Endothelial cell of umbilical vein (primary cell): ENCODE measurements around the gene MSANTD2. TPM values are rescaled to one million over a fixed set of nuclear protein-coding genes. Genes with fewer than 3 reads are reported as not detected.
A peak's percentile ranks its signal among the peaks of the same experiment; 100 is the strongest.

ENCODE experiments used
- BruUV-seq: library from RNA; stranded (reverse); fragments of 400-500 nt; replicated peaks from 2 replicates; lab custom pipeline; 2021; lab: Mats Ljungman, UMichigan
- CTCF ChIA-PET: fragments of 300-600, 350-600 bp; sonication (Branson Sonifier 250); formaldehyde crosslinking; loops from one replicate; lab custom pipeline; 2021; ENCODE audit warnings: antibody characterized with exemption, inconsistent platforms; lab: Charles Lee
- POLR2A ChIA-PET: fragments of 300-600, 350-600 bp; sonication (Branson Sonifier 250); formaldehyde crosslinking; loops from one replicate; lab custom pipeline; 2021; ENCODE audit warnings: antibody characterized with exemption, inconsistent platforms; lab: Charles Lee
- DNase-seq: peaks from one replicate; pipeline ENCODE4 v3.0.0-alpha.2; 2011; ENCODE audit warnings: low read depth, low spot score
- FAIRE-seq: peaks from 2 replicates; lab custom pipeline; 2011; peaks lifted over from hg19 to GRCh38; lab: Jason Lieb, UNC
- H2AFZ ChIP-seq: 2 replicates; pipeline ENCODE4 v1.6.0; 2012; ENCODE audit warnings: low read depth, low read length, control low read depth, inconsistent platforms
- H3K27ac ChIP-seq: 2 replicates; pipeline ENCODE4 v1.5.1; 2011; ENCODE audit warnings: low read depth, mild to moderate bottlenecking, control low read depth, low read length, moderate library complexity; ENCODE audit not compliant: insufficient read depth
- H3K27me3 ChIP-seq, 2 experiments: 2 replicates each; pipeline versions ENCODE4 v1.6.0 to v1.6.1; 2011; ENCODE audit warnings: low read length in 2 of 2, mixed read lengths in 1 of 2; ENCODE audit not compliant: control insufficient read depth in 2 of 2, insufficient read depth in 2 of 2
- H3K36me3 ChIP-seq, 2 experiments: 2 replicates in 1 of 2; 3 replicates in 1 of 2; pipeline ENCODE4 v1.5.1; 2011; ENCODE audit warnings: low read length in 2 of 2, mild to moderate bottlenecking in 1 of 2, moderate library complexity in 1 of 2; ENCODE audit not compliant: control insufficient read depth in 2 of 2, insufficient read depth in 2 of 2; ENCODE audit errors: extremely low read depth in 1 of 2
- H3K4me1 ChIP-seq: 3 replicates; pipeline ENCODE4 v1.5.1; 2011; ENCODE audit warnings: mild to moderate bottlenecking, low read length; ENCODE audit not compliant: control insufficient read depth, insufficient read depth; ENCODE audit errors: extremely low read depth
- H3K4me2 ChIP-seq: 2 replicates; pipeline ENCODE4 v1.6.1; 2011; ENCODE audit warnings: low read length, control low read depth, mixed read lengths; ENCODE audit not compliant: insufficient read depth
- H3K4me3 ChIP-seq, 3 experiments: fragments of 200-600 bp in 1 of 3; sonication (generic), shearing (Covaris generic) in 1 of 3; replicated peaks in 1 of 3; 2 replicates each; pipeline ENCODE4 v1.5.1; 2011 to 2016; ENCODE audit warnings: control low read depth in 3 of 3, low read length in 3 of 3, mild to moderate bottlenecking in 2 of 3, inconsistent platforms in 1 of 3, low read depth in 1 of 3, moderate library complexity in 1 of 3; ENCODE audit not compliant: insufficient read depth in 1 of 3
- H3K79me2 ChIP-seq: 2 replicates; pipeline ENCODE4 v1.6.0; 2012; ENCODE audit warnings: low read length, inconsistent platforms; ENCODE audit not compliant: control insufficient read depth, insufficient read depth
- H3K9ac ChIP-seq: replicated peaks from 2 replicates; pipeline ENCODE3; 2011; ENCODE audit warnings: low read length, control low read depth; ENCODE audit not compliant: insufficient read depth; ENCODE audit errors: extremely low read depth
- H3K9me1 ChIP-seq: replicated peaks from 3 replicates; pipeline ENCODE4 v1.6.0; 2011; ENCODE audit warnings: mild to moderate bottlenecking, low read length; ENCODE audit not compliant: control insufficient read depth, insufficient read depth; ENCODE audit errors: extremely low read depth
- H3K9me3 ChIP-seq: replicated peaks from 2 replicates; pipeline ENCODE4 v1.5.1; 2012; ENCODE audit warnings: low read length, inconsistent platforms; ENCODE audit not compliant: control insufficient read depth, insufficient read depth
- H4K20me1 ChIP-seq: replicated peaks from 2 replicates; pipeline ENCODE3; 2011; ENCODE audit warnings: mild to moderate bottlenecking, low read length; ENCODE audit not compliant: control insufficient read depth, insufficient read depth; ENCODE audit errors: extremely low read depth
- CTCF ChIP-seq, 2 donors: IDR thresholded peaks; 1 replicate in 1 of 2; 2 replicates in 1 of 2; pipeline ENCODE4 v1.5.1; 2011; ENCODE audit warnings: low read length in 2 of 2, mild to moderate bottlenecking in 2 of 2, moderate library complexity in 2 of 2, control low read depth in 1 of 2, inconsistent platforms in 1 of 2, low read depth in 1 of 2; ENCODE audit not compliant: insufficient read depth in 1 of 2; ENCODE audit errors: extremely low read depth in 1 of 2
- EZH2 ChIP-seq: IDR thresholded peaks from 2 replicates; pipeline ENCODE4 v1.6.1; 2012; ENCODE audit warnings: borderline replicate concordance, low read depth, mild to moderate bottlenecking, moderate library complexity, low read length, inconsistent platforms; ENCODE audit not compliant: severe bottlenecking
- FOS ChIP-seq: IDR thresholded peaks from 2 replicates; pipeline ENCODE4 v1.6.1; 2011; ENCODE audit warnings: mild to moderate bottlenecking, low read length, moderate library complexity, borderline replicate concordance; ENCODE audit not compliant: insufficient read depth
- GATA2 ChIP-seq: IDR thresholded peaks from 2 replicates; pipeline ENCODE4 v1.7.0; 2011; ENCODE audit warnings: low read depth, mild to moderate bottlenecking, moderate library complexity, mixed read lengths, low read length; ENCODE audit not compliant: insufficient read length, insufficient read depth
- JUN ChIP-seq: IDR thresholded peaks from 2 replicates; pipeline ENCODE4 v1.6.1; 2011; ENCODE audit warnings: borderline replicate concordance, low read depth; ENCODE audit not compliant: insufficient read length, insufficient read depth
- MAX ChIP-seq: IDR thresholded peaks from 2 replicates; pipeline ENCODE4 v1.6.1; 2011; ENCODE audit not compliant: insufficient read depth, insufficient read length
- MYC ChIP-seq: IDR thresholded peaks from one replicate; pipeline ENCODE4 v1.6.1; 2011; ENCODE audit warnings: mild to moderate bottlenecking, low read depth, low read length
- POLR2A ChIP-seq: IDR thresholded peaks from 2 replicates; pipeline ENCODE4 v1.6.1; 2012; ENCODE audit warnings: low read depth, mild to moderate bottlenecking, control low read depth, low read length
- POLR2AphosphoS5 ChIP-seq: IDR thresholded peaks from 2 replicates; pipeline ENCODE4 v1.6.1; 2012; ENCODE audit warnings: low read depth, mild to moderate bottlenecking, control low read depth, low read length, moderate library complexity; ENCODE audit not compliant: insufficient read depth
- dilution Hi-C: fragments of 300-500 bp; cut with MboI; formaldehyde crosslinking; loops from one replicate; pipeline ENCODE4 v1.15.0; 2019; ENCODE audit warnings: low sequenced_read_pairs; ENCODE audit not compliant: extremely low pct_ligation_motif_present
- intact Hi-C: fragments of 100-400 bp; cut with micrococcal nuclease; formaldehyde crosslinking; loops from one replicate; pipeline ENCODE4 v1.10.0; 2022
- polyA plus RNA-seq, 4 experiments: library from polyadenylated mRNA; depleted of rRNA in 3 of 4; stranded (reverse) in 3 of 4; unstranded in 1 of 4; fragments of >200 nt; gene quantifications; 2 replicates each; pipeline versions ENCODE4 v1.2.1 to v1.2.3, GENCODE V29; 2011 to 2012; ENCODE audit warnings: missing spikeins in 1 of 4
- total RNA-seq: library from RNA; stranded (reverse); gene quantifications from 2 replicates; pipeline ENCODE4 v1.2.3, GENCODE V29; 2021

The MSANTD2 gene
- total and polyA plus RNA-seq, 2 donors (not counting 3 experiments of a cell fraction or from before 2014, with no cell fraction given), result 5.5 to 23.2 TPM

GRCh38 chr11:124798991-124799347 is 1.2 kb downstream of the MSANTD2 start:
- H3K79me2 ChIP-seq, result peaks cover 60% of the 10 kb centered on the region
- no peaks in the 10 kb centered on the region for H4K20me1 ChIP-seq
- H3K4me1 ChIP-seq, result peaks cover 20% of the 10 kb centered on the region
- H3K9me1 ChIP-seq, result no peaks in the 10 kb centered on the region
- intact Hi-C loops, result loop anchor here (1.0 kb wide), 1 partner anchor 40 kb away; no protein-coding TSS in a partner anchor
- no peaks in the 10 kb centered on the region for H3K9me3 ChIP-seq
- DNase-seq (peak; percentile 58), FAIRE-seq (peak; percentile 83)
- H3K36me3 ChIP-seq, result no peaks in the 10 kb centered on the region
- peak overlapping the region; percentile 2 for H2AFZ ChIP-seq
- no peak for TF ChIP-seq JUN
- TF ChIP-seq EZH2, result no peak
- dilution Hi-C loops, result no loop called here
- POLR2A ChIA-PET, result interaction anchor here (0.7 to 1.1 kb wide), 4 partner anchors 14 to 39 kb away, joined by 3 to 4 read pairs (median 4); no protein-coding TSS in a partner anchor
- H3K9ac ChIP-seq, result peak overlapping the region; percentile 84
- peak overlapping the region; percentile 66 for H3K4me2 ChIP-seq
- peak overlapping the region; percentile 81 for H3K27ac ChIP-seq
- CTCF ChIA-PET, result interaction anchor here (0.6 to 10.2 kb wide), 18 partner anchors 11 to 155 kb away, joined by 3 to 191 read pairs (median 6); partner anchors contain the start of genes ESAM and ROBO3
- H3K27me3 ChIP-seq, result no peaks in the 10 kb centered on the region
- no TSS peak for BruUV-seq
- H3K4me3 ChIP-seq, result peak overlapping the region; percentile 59 to 98 (median 62)

GRCh38 chr11:124796312-124796711 is 3.9 kb downstream of the MSANTD2 start:
- H2AFZ ChIP-seq, result no peak overlapping the region
- ChIA-PET CTCF (interaction anchor here (0.8 to 10.2 kb wide), 9 partner anchors 17 to 126 kb away, joined by 3 to 191 read pairs (median 5); no protein-coding TSS in a partner anchor), POLR2A (no interaction called here)
- H3K36me3 ChIP-seq, result no peaks in the 10 kb centered on the region
- no TSS peak for BruUV-seq
- DNase-seq, result no peak
- H3K4me3 ChIP-seq, result no peak overlapping the region
- no peaks in the 10 kb centered on the region for H3K9me1 ChIP-seq
- dilution Hi-C loops, result no loop called here
- no peak overlapping the region for H3K27ac ChIP-seq
- peaks cover 86% of the 10 kb centered on the region for H3K79me2 ChIP-seq
- H3K9ac ChIP-seq, result no peak overlapping the region
- peaks cover 4% of the 10 kb centered on the region for H4K20me1 ChIP-seq
- no peak for FAIRE-seq
- no peaks in the 10 kb centered on the region for H3K9me3 ChIP-seq
- no peaks in the 10 kb centered on the region for H3K27me3 ChIP-seq
- no peak overlapping the region for H3K4me2 ChIP-seq
- intact Hi-C loops, result no loop called here
- peaks cover 19% of the 10 kb centered on the region for H3K4me1 ChIP-seq
- TF ChIP-seq JUN, result no peak
- TF ChIP-seq MAX, result no peak
- no peak for TF ChIP-seq POLR2A
- TF ChIP-seq GATA2, result no peak
- TF ChIP-seq FOS, result no peak
- no peak for TF ChIP-seq MYC
- no peak for TF ChIP-seq POLR2AphosphoS5
- TF ChIP-seq CTCF (IDR thresholded peaks at IDR 0.05; ENCODE audit: extremely low read depth in 1 of 2, insufficient read depth in 1 of 2, low read depth in 1 of 2, low read length in 2 of 2), result no peak
- TF ChIP-seq EZH2, result no peak
